ENCODE data around the gene TTN.

The TTN gene

GRCh38 chr2:178628605-178629004 is 178.6 kb downstream of the TTN start:
- POLR2A ChIA-PET, result no interaction called here
- TF ChIP-seq L3MBTL2 (conservative IDR thresholded peaks at IDR 0.05), result no peak
- CTCF ChIA-PET, result no interaction called here
- no peak for DNase-seq (ENCODE audit: extremely low spot score)

- CTCF ChIA-PET, result no interaction called here
- DNase-seq (ENCODE audit: extremely low spot score), result no peak
- TF ChIP-seq SP1 (IDR thresholded peaks at IDR 0.05), result no peak
- POLR2A ChIA-PET, result no interaction called here
These were observed 179.8 kb downstream of the TTN start for GRCh38 chr2:178627401-178627800.

- POLR2A ChIA-PET, result no interaction called here
- CTCF ChIA-PET, result no interaction called here
- no peak for DNase-seq (ENCODE audit: extremely low spot score)
- TF ChIP-seq SP1 (IDR thresholded peaks at IDR 0.05) (no peak), SUZ12 (IDR thresholded peaks at IDR 0.05) (no peak), BHLHE40 (IDR thresholded peaks at IDR 0.05; ENCODE audit: borderline replicate concordance) (no peak), FOXM1 (IDR thresholded peaks at IDR 0.05; ENCODE audit: borderline replicate concordance) (no peak), PKNOX1 (IDR thresholded peaks at IDR 0.05) (no peak), ELF4 (IDR thresholded peaks at IDR 0.05) (no peak), ARNT (IDR thresholded peaks at IDR 0.05) (no peak), TARDBP (IDR thresholded peaks at IDR 0.05) (no peak), NFRKB (IDR thresholded peaks at IDR 0.05) (no peak), FOXA1 (IDR thresholded peaks at IDR 0.05) (no peak), L3MBTL2 (conservative IDR thresholded peaks at IDR 0.05) (no peak), ZNF384 (IDR thresholded peaks at IDR 0.05) (no peak), FOXK2 (IDR thresholded peaks at IDR 0.05) (no peak), LEF1 (IDR thresholded peaks at IDR 0.05; ENCODE audit: borderline replicate concordance) (no peak), HDGF (IDR thresholded peaks at IDR 0.05; ENCODE audit: borderline replicate concordance) (no peak)
These were observed 191.3 kb downstream of the TTN start for GRCh38 chr2:178615969-178616368.

GRCh38 chr2:178602901-178603300 is 204.3 kb downstream of the TTN start:
- POLR2A ChIA-PET, result interaction anchor here (0.5 kb wide), 1 partner anchor 80 kb away, joined by 3 read pairs; no protein-coding TSS in a partner anchor
- TF ChIP-seq TARDBP (IDR thresholded peaks at IDR 0.05) (no peak), FOXA1 (IDR thresholded peaks at IDR 0.05) (no peak), HDGF (IDR thresholded peaks at IDR 0.05; ENCODE audit: borderline replicate concordance) (no peak), SP1 (IDR thresholded peaks at IDR 0.05) (no peak), ZNF384 (IDR thresholded peaks at IDR 0.05) (no peak), PKNOX1 (IDR thresholded peaks at IDR 0.05) (no peak), ARNT (IDR thresholded peaks at IDR 0.05) (no peak), ELF4 (IDR thresholded peaks at IDR 0.05) (no peak), NFRKB (IDR thresholded peaks at IDR 0.05) (no peak)
- CTCF ChIA-PET, result no interaction called here
- DNase-seq (ENCODE audit: extremely low spot score), result no peak

GRCh38 chr2:178592655-178593054 is 214.6 kb downstream of the TTN start:
- CTCF ChIA-PET, result no interaction called here
- DNase-seq (ENCODE audit: extremely low spot score), result no peak
- POLR2A ChIA-PET, result no interaction called here
- no peak for TF ChIP-seq ELF4 (IDR thresholded peaks at IDR 0.05)
- TF ChIP-seq NFRKB (IDR thresholded peaks at IDR 0.05), result no peak
- no peak for TF ChIP-seq CTBP1 (IDR thresholded peaks at IDR 0.05; ENCODE audit: borderline replicate concordance)
- TF ChIP-seq BHLHE40 (IDR thresholded peaks at IDR 0.05; ENCODE audit: borderline replicate concordance), result no peak
- TF ChIP-seq SUZ12 (IDR thresholded peaks at IDR 0.05), result no peak
- no peak for TF ChIP-seq TARDBP (IDR thresholded peaks at IDR 0.05)
- TF ChIP-seq SP1 (IDR thresholded peaks at IDR 0.05), result no peak
- TF ChIP-seq FOXM1 (IDR thresholded peaks at IDR 0.05; ENCODE audit: borderline replicate concordance), result no peak
- TF ChIP-seq ZNF384 (IDR thresholded peaks at IDR 0.05), result no peak
- TF ChIP-seq FOXA1 (IDR thresholded peaks at IDR 0.05), result no peak
- TF ChIP-seq FOXK2 (IDR thresholded peaks at IDR 0.05), result no peak
- TF ChIP-seq L3MBTL2 (conservative IDR thresholded peaks at IDR 0.05), result no peak
- TF ChIP-seq PKNOX1 (IDR thresholded peaks at IDR 0.05), result no peak
- TF ChIP-seq ARNT (IDR thresholded peaks at IDR 0.05), result no peak
- no peak for TF ChIP-seq LEF1 (IDR thresholded peaks at IDR 0.05; ENCODE audit: borderline replicate concordance)
- no peak for TF ChIP-seq HDGF (IDR thresholded peaks at IDR 0.05; ENCODE audit: borderline replicate concordance)

GRCh38 chr2:178589335-178589734 is 217.9 kb downstream of the TTN start:
- TF ChIP-seq NFRKB (IDR thresholded peaks at IDR 0.05) (no peak), BHLHE40 (IDR thresholded peaks at IDR 0.05; ENCODE audit: borderline replicate concordance) (no peak), CTBP1 (IDR thresholded peaks at IDR 0.05; ENCODE audit: borderline replicate concordance) (no peak), LEF1 (IDR thresholded peaks at IDR 0.05; ENCODE audit: borderline replicate concordance) (no peak), ARNT (IDR thresholded peaks at IDR 0.05) (no peak), ELF4 (IDR thresholded peaks at IDR 0.05) (no peak), SP1 (IDR thresholded peaks at IDR 0.05) (no peak), TARDBP (IDR thresholded peaks at IDR 0.05) (no peak), FOXA1 (IDR thresholded peaks at IDR 0.05) (no peak), PKNOX1 (IDR thresholded peaks at IDR 0.05) (no peak), ZNF384 (IDR thresholded peaks at IDR 0.05) (no peak), SUZ12 (IDR thresholded peaks at IDR 0.05) (no peak), L3MBTL2 (conservative IDR thresholded peaks at IDR 0.05) (no peak), HDGF (IDR thresholded peaks at IDR 0.05; ENCODE audit: borderline replicate concordance) (no peak), FOXK2 (IDR thresholded peaks at IDR 0.05) (no peak), FOXM1 (IDR thresholded peaks at IDR 0.05; ENCODE audit: borderline replicate concordance) (no peak)
- CTCF ChIA-PET, result no interaction called here
- POLR2A ChIA-PET, result no interaction called here
- DNase-seq (ENCODE audit: extremely low spot score), result no peak
